Omental fat pad (tissue), 4 donors: ENCODE results near the gene ALKBH7. TPM values are rescaled to one million over a fixed set of nuclear protein-coding genes. Genes with fewer than 3 reads are reported as not detected.

Experiments used
- ATAC-seq: fragments of 150-250 bp; one replicate; pipeline ENCODE4 v1.9.1; 2016; ENCODE audit warnings: mild to moderate bottlenecking, moderate library complexity; ENCODE audit not compliant: low FRiP score
- DNase-seq: peaks from one replicate; pipeline ENCODE4 v3.0.0-alpha.2; 2019; ENCODE audit warnings: low spot score
- CTCF ChIP-seq, 3 donors: fragments of 450-650 bp; IDR thresholded peaks; one replicate each; pipeline ENCODE4 v1.5.1; 2016 to 2017; ENCODE audit warnings: antibody characterized with exemption in 3 of 3, mild to moderate bottlenecking in 3 of 3, moderate library complexity in 2 of 3
- total RNA-seq, 4 donors: library from RNA; depleted of rRNA; stranded (reverse); fragments of >200 nt; gene quantifications; one replicate each; pipeline ENCODE4 v1.1.0, GENCODE V29; 2016

Gene ALKBH7
- total RNA-seq, 4 donors from 2014 or later, result 39.3 to 49.2 (median 43.4) TPM

GRCh38 chr19:6402058-6402457 is 29.5 kb downstream of the ALKBH7 start:
- no peak for TF ChIP-seq CTCF (IDR thresholded peaks at IDR 0.05)
- ATAC-seq (no peak), DNase-seq (no peak)

GRCh38 chr19:6402837-6403608 is 30.4 kb downstream of the ALKBH7 start:
- ATAC-seq (no peak), DNase-seq (no peak)

GRCh38 chr19:6406401-6406800 is 33.8 kb downstream of the ALKBH7 start:
- no peak for TF ChIP-seq CTCF (IDR thresholded peaks at IDR 0.05)
- DNase-seq (no peak), ATAC-seq (no peak)

More at GRCh38 chr19:6402837-6403608, 30.4 kb downstream of the ALKBH7 start:
- no peak for TF ChIP-seq CTCF (IDR thresholded peaks at IDR 0.05)

- ATAC-seq (no peak), DNase-seq (no peak)
- TF ChIP-seq CTCF (IDR thresholded peaks at IDR 0.05), result no peak
These were observed 36.8 kb downstream of the ALKBH7 start for GRCh38 chr19:6409346-6409745.

- no peak for TF ChIP-seq CTCF (IDR thresholded peaks at IDR 0.05)
- ATAC-seq, result no peak
These were observed 39.5 kb downstream of the ALKBH7 start for GRCh38 chr19:6412061-6412446.

GRCh38 chr19:6412447-6413091 is 40.0 kb downstream of the ALKBH7 start:
- no peak for TF ChIP-seq CTCF (IDR thresholded peaks at IDR 0.05)
- ATAC-seq (peak; percentile 25), DNase-seq (no peak)

More at GRCh38 chr19:6412061-6412446, 39.5 kb downstream of the ALKBH7 start:
- DNase-seq, result no peak

- TF ChIP-seq CTCF (IDR thresholded peaks at IDR 0.05), result no peak
- DNase-seq (no peak), ATAC-seq (no peak)
These were observed 40.7 kb downstream of the ALKBH7 start for GRCh38 chr19:6413291-6413690.
